ENCODE results near the gene EPB41L4B. TPM values are rescaled to one million over a fixed set of nuclear protein-coding genes. Genes with fewer than 3 reads are reported as not detected.

Gene EPB41L4B
- total and polyA plus RNA-seq, 12 donors = 0.20 to 15.2 (median 4.4) TPM

DNA sequence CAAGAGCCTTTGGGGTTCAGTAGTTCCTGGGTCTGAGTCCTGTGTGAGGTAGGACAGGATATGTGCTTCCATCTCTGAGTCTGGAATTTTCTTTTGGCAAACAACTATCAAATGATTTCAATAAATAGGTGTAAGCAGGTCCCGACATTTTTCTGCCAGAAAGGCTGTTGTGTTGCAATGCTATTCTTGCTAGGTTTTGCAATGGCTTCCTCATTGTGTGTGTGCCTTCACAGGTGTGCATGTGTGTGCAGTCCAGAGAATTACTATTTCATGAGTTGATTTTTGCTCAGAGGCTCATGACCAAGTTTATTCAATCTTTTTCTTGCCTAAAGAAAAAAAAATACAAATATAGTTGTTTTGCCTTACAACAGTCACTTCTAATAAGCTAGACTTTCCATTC, 89.3 kb downstream of the EPB41L4B start:
- Histone ChIP-seq H3K27ac (no peak overlapping the region), H3K27me3 (peaks cover 0 to 14% (median 0%) of the 10 kb centered on the region in 7 donors), H3K4me1 (no peaks in the 10 kb centered on the region), H3K4me3 (no peak overlapping the region), H3K9me3 (no peaks in the 10 kb centered on the region), H3K36me3 (no peaks in the 10 kb centered on the region)
- TF ChIP-seq, protein P1, sequence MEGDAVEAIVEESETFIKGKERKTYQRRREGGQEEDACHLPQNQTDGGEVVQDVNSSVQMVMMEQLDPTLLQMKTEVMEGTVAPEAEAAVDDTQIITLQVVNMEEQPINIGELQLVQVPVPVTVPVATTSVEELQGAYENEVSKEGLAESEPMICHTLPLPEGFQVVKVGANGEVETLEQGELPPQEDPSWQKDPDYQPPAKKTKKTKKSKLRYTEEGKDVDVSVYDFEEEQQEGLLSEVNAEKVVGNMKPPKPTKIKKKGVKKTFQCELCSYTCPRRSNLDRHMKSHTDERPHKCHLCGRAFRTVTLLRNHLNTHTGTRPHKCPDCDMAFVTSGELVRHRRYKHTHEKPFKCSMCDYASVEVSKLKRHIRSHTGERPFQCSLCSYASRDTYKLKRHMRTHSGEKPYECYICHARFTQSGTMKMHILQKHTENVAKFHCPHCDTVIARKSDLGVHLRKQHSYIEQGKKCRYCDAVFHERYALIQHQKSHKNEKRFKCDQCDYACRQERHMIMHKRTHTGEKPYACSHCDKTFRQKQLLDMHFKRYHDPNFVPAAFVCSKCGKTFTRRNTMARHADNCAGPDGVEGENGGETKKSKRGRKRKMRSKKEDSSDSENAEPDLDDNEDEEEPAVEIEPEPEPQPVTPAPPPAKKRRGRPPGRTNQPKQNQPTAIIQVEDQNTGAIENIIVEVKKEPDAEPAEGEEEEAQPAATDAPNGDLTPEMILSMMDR (IDR thresholded peaks at IDR 0.05) = no peak
- DNase-seq (no peak), ATAC-seq (no peak)
- intact Hi-C loops (cut with DNase I) = no loop called here
- WGBS, 2 donors = 77 to 82% methylated on average over 1 of the region's 1 CpG

DNA sequence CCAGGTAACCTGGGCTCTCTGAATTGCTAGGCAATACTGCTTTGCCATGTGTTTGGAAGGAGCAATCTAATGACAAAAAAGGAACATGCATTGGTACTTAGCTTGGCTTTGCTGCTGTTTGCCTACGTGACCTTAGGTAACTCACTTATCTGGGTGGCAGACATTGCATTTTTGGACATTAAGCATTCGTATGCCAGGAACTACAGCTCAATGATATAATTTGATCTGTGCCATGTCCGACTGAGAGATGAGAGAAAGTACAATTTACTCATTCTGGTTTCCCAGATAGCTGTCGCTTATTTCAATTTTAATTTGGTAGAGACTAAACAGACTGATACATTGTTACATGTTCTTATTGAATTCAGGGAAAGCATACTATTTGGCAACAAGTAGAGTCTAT, 90.6 kb downstream of the EPB41L4B start:
- H3K4me1 ChIP-seq = no peaks in the 10 kb centered on the region
- intact Hi-C loops (cut with DNase I) = no loop called here
- H3K36me3 ChIP-seq = no peaks in the 10 kb centered on the region
- H3K27ac ChIP-seq = no peak overlapping the region
- 81 to 82% methylated on average over 4 of the region's 4 CpGs for WGBS, 2 donors
- H3K27me3 ChIP-seq = peaks cover 0 to 14% (median 0%) of the 10 kb centered on the region in 7 donors
- H3K4me3 ChIP-seq = no peak overlapping the region
- TF ChIP-seq, protein P1 (IDR thresholded peaks at IDR 0.05) = no peak
- H3K9me3 ChIP-seq = no peaks in the 10 kb centered on the region
- no peak for DNase-seq
- no peak for ATAC-seq

DNA sequence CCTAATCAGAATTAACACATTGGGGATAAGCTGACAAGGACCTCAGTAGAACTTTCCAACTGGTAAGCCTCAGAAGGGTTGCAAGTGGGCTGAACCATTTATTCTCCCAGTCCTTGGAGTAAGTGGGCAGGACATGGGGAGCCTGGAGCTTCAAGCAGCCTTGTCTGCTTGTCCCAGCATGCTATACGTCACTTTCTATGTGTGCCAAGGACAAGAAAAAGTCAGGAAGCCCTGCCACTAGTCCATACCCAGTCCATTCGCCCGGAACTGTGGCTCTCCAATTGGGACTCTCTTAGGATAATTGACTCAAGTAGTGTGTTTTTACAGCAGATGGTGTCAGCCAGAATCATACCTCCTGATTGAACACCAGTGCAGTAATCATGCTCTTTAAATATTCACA, 91.2 kb downstream of the EPB41L4B start:
- ATAC-seq = no peak
- no peaks in the 10 kb centered on the region for H3K4me1 ChIP-seq
- intact Hi-C loops (cut with DNase I) = no loop called here
- peaks cover 0 to 14% (median 0%) of the 10 kb centered on the region in 7 donors for H3K27me3 ChIP-seq
- TF ChIP-seq, protein P1 (IDR thresholded peaks at IDR 0.05) = no peak
- H3K36me3 ChIP-seq = no peaks in the 10 kb centered on the region
- H3K4me3 ChIP-seq = no peak overlapping the region
- H3K9me3 ChIP-seq = no peaks in the 10 kb centered on the region
- WGBS, 2 donors = 86 to 87% methylated on average over 3 of the region's 3 CpGs
- DNase-seq = no peak
- no peak overlapping the region for H3K27ac ChIP-seq

DNA sequence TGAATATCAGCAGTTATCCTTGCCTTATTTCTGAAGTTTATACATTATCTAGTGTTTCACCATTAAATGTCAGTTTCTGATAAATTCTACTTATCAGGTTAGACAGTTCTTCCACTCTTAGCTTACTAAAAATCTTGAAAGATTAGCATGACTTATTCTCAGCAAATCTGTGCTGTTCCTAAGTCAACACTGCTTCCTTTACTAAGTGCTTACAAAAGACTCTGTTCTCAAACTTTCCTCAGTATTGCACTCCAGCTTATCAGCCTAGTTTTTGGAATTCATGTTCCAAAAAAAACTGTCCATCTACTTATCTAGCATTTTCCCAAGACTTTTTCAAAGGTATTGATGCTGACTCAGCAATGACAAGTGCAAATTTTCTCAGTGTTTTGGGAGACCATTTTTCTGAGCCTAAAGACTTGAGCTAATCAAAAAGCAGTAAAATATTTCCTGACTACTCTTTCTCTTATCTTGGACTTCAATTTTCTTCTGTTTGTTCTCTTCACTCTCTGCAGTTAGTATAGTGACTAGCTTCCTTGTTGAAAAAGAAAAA, 92.7 kb downstream of the EPB41L4B start:
- intact Hi-C loops (cut with DNase I) = no loop called here
- H3K4me3 ChIP-seq = no peak overlapping the region
- H3K27ac ChIP-seq = no peak overlapping the region
- ATAC-seq (no peak), DNase-seq (no peak)
- no peaks in the 10 kb centered on the region for H3K4me1 ChIP-seq
- TF ChIP-seq, protein P1 (IDR thresholded peaks at IDR 0.05) = no peak
- H3K9me3 ChIP-seq = no peaks in the 10 kb centered on the region
- H3K27me3 ChIP-seq = peaks cover 0 to 14% (median 0%) of the 10 kb centered on the region in 7 donors
- H3K36me3 ChIP-seq = no peaks in the 10 kb centered on the region

Data from heart right ventricle (tissue), 16 donors.